Esophagus squamous epithelium (tissue), 5 donors: ENCODE results near the gene SPNS3. TPM values are rescaled to one million over a fixed set of nuclear protein-coding genes. Genes with fewer than 3 reads are reported as not detected.

ENCODE experiments used
- DNase-seq: peaks from one replicate; lab custom pipeline; 2025; lab: John Stamatoyannopoulos, UW
- H3K27ac ChIP-seq, 4 donors: fragments of 200-600 bp; sonication (generic); one replicate each; pipeline ENCODE4 v1.5.1; 2016 to 2019; ENCODE audit warnings: mild to moderate bottlenecking in 1 of 4
- H3K27me3 ChIP-seq, 4 donors: fragments of 200-600 bp; sonication (generic); 1 replicate in 3 of 4; 2 replicates in 1 of 4; pipeline versions ENCODE4 v1.5.1 to v1.6.0; 2017 to 2021; ENCODE audit warnings: antibody characterized with exemption in 1 of 4
- H3K36me3 ChIP-seq, 3 donors: fragments of 200-600 bp; sonication (generic); one replicate each; pipeline ENCODE4 v1.5.1; 2016 to 2019
- H3K4me1 ChIP-seq, 3 donors: fragments of 200-600 bp; sonication (generic); one replicate each; pipeline ENCODE4 v1.5.1; 2017 to 2019
- H3K4me3 ChIP-seq, 4 donors: fragments of 200-600 bp; sonication (generic); 1 replicate in 3 of 4; 2 replicates in 1 of 4; pipeline ENCODE4 v1.5.1; 2016 to 2019; ENCODE audit warnings: mild to moderate bottlenecking in 2 of 4, moderate library complexity in 1 of 4
- H3K9me3 ChIP-seq, 3 donors: fragments of 200-600 bp; sonication (generic); one replicate each; pipeline ENCODE4 v1.5.1; 2016 to 2019
- CTCF ChIP-seq, 6 experiments: fragments of 450-650 bp in 4 of 6; fragments of 200-600 bp in 2 of 6; sonication (generic) in 2 of 6; IDR thresholded peaks; one replicate each; pipeline ENCODE4 v1.5.1; 2016 to 2019; ENCODE audit warnings: antibody characterized with exemption in 6 of 6, mild to moderate bottlenecking in 4 of 6, moderate library complexity in 4 of 6
- POLR2A ChIP-seq, 4 donors: fragments of 450-650 bp; IDR thresholded peaks; one replicate each; pipeline ENCODE4 v1.6.1; 2017; ENCODE audit warnings: antibody characterized with exemption in 4 of 4, mild to moderate bottlenecking in 4 of 4, moderate library complexity in 3 of 4
- WGBS, 2 donors: methylation state at CpG; one replicate each; pipeline ENCODE4 v1.1.5; 2018; 5-methylcytosine and 5-hydroxymethylcytosine counted together
- intact Hi-C: fragments of 100-400 bp; cut with DNase I; formaldehyde crosslinking; loops from one replicate; pipeline ENCODE4 v1.15.0; 2022
- total RNA-seq, 4 donors: library from RNA; depleted of rRNA; stranded (reverse); fragments of >200 nt; gene quantifications; one replicate each; pipeline ENCODE4 v1.1.0, GENCODE V29; 2016
- donor health status: DM: yes; HTN: yes; CAD: no.

The SPNS3 gene
- total RNA-seq, 4 donors from 2014 or later: 0.27 TPM; not detected in 3

DNA sequence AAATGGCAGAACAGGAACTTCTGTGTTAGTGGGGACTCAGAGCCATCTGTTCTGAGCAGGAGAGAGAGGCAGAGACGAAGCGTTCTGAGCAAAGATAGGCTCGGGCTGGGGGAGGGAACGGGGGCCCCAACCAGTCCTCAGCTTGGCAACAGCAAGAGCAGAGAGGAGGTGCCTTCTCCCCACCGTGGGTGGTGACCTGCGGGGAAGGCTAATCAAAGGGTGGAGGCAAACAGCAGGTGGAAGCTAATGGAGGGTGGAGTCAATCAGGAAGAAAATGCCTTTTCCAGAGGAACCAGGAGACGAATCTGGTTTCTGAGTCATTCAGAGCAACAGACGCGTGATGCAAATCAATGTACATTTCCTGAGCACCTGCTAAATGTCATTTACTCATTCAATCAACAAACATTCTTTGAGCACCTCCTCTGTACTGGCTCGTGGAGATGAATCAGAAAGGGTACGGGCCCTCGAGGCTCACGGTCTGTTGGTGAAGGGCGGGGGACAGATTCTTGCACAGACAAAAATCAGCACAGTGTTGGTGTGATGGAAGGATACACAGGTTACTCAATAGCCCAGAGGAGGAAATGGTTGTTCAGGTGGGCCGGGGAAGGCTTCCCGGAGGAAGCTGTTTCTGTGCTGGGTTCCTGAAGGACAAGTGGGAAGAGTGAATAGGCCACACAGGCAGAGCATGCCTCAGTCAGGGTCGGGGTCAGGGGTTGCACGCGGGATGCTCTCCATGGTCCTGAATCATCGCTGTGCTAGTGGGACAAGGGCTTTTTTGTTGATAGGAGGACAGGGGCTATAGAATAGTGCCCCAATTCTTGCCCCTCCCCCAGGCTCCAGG, 59.2 kb downstream of the SPNS3 start:
- H3K4me3 ChIP-seq: no peak overlapping the region
- no peak for TF ChIP-seq CTCF (IDR thresholded peaks at IDR 0.05)
- no peak for TF ChIP-seq POLR2A (IDR thresholded peaks at IDR 0.05)
- H3K27me3 ChIP-seq: peaks cover 0 to 16% (median 0%) of the 10 kb centered on the region in 4 donors
- H3K9me3 ChIP-seq: no peaks in the 10 kb centered on the region
- H3K4me1 ChIP-seq: peaks cover 4 to 35% (median 8%) of the 10 kb centered on the region in 3 donors
- no peaks in the 10 kb centered on the region for H3K36me3 ChIP-seq
- no peak for DNase-seq
- 33 to 39% methylated on average over 16 to 18 of the region's 20 CpGs for WGBS, 2 donors
- H3K27ac ChIP-seq: peak overlapping the region in 1 of 4 donors; percentile 42
- intact Hi-C loops: no loop called here

GRCh38 chr17:4497101-4497824, 63.5 kb downstream of the SPNS3 start:
- Histone ChIP-seq H3K9me3 (no peaks in the 10 kb centered on the region), H3K36me3 (no peaks in the 10 kb centered on the region), H3K27me3 (peaks cover 0 to 60% (median 2%) of the 10 kb centered on the region in 4 donors), H3K4me3 (peak overlapping the region in 2 of 4 donors; percentile 49 to 58), H3K4me1 (peaks cover 24 to 56% (median 29%) of the 10 kb centered on the region in 3 donors), H3K27ac (peak overlapping the region; percentile 37 to 80 (median 65))
- intact Hi-C loops: no loop called here
- no peak for TF ChIP-seq CTCF (IDR thresholded peaks at IDR 0.05)
- no peak for TF ChIP-seq POLR2A (IDR thresholded peaks at IDR 0.05)
- DNase-seq: no peak
- 17 to 27% methylated on average over 4 to 13 of the region's 23 CpGs for WGBS, 2 donors

GRCh38 chr17:4498461-4499397, 65.0 kb downstream of the SPNS3 start, which contains the start of gene SPNS2:
TSS of gene SPNS2 (plus strand) at chr17:4498881. CDS start at chr17:4499048, 167 bp downstream.
- Histone ChIP-seq H3K4me1 (peaks cover 24 to 60% (median 29%) of the 10 kb centered on the region in 3 donors), H3K4me3 (peak within 1 kb of the TSS; percentile 30 to 69 (median 54)), H3K27ac (peak within 1 kb of the TSS; percentile 51 to 80 (median 68)), H3K9me3 (no peaks in the 10 kb centered on the region), H3K36me3 (no peaks in the 10 kb centered on the region), H3K27me3 (peaks cover 0 to 74% (median 2%) of the 10 kb centered on the region in 4 donors)
- no peak for DNase-seq
- TF ChIP-seq POLR2A (IDR thresholded peaks at IDR 0.05) (no peak), CTCF (IDR thresholded peaks at IDR 0.05) (no peak)
- intact Hi-C loops: no loop called here
- no CpG with 5 or more reads among the region's 117 CpGs for WGBS, 2 donors

GRCh38 chr17:4499431-4500190, 65.9 kb downstream of the SPNS3 start:
- TF ChIP-seq POLR2A (IDR thresholded peaks at IDR 0.05) (peak in 1 of 4 donors; percentile 17), CTCF (IDR thresholded peaks at IDR 0.05) (no peak)
- Histone ChIP-seq H3K4me3 (peak overlapping the region; percentile 30 to 69 (median 54)), H3K36me3 (no peaks in the 10 kb centered on the region), H3K4me1 (peaks cover 24 to 69% (median 29%) of the 10 kb centered on the region in 3 donors), H3K27ac (peak overlapping the region; percentile 51 to 80 (median 68)), H3K27me3 (peaks cover 0 to 80% (median 2%) of the 10 kb centered on the region in 4 donors), H3K9me3 (no peaks in the 10 kb centered on the region)
- no peak for DNase-seq
- intact Hi-C loops: no loop called here
- 1 to 2% methylated on average over 18 to 22 of the region's 53 CpGs for WGBS, 2 donors
